ENCODE data around the gene PRDM15. TPM values are rescaled to one million over a fixed set of nuclear protein-coding genes. Genes with fewer than 3 reads are reported as not detected.

Gene PRDM15
- total RNA-seq, 2 experiments from 2014 or later: 19.7 to 30.2 TPM

DNA sequence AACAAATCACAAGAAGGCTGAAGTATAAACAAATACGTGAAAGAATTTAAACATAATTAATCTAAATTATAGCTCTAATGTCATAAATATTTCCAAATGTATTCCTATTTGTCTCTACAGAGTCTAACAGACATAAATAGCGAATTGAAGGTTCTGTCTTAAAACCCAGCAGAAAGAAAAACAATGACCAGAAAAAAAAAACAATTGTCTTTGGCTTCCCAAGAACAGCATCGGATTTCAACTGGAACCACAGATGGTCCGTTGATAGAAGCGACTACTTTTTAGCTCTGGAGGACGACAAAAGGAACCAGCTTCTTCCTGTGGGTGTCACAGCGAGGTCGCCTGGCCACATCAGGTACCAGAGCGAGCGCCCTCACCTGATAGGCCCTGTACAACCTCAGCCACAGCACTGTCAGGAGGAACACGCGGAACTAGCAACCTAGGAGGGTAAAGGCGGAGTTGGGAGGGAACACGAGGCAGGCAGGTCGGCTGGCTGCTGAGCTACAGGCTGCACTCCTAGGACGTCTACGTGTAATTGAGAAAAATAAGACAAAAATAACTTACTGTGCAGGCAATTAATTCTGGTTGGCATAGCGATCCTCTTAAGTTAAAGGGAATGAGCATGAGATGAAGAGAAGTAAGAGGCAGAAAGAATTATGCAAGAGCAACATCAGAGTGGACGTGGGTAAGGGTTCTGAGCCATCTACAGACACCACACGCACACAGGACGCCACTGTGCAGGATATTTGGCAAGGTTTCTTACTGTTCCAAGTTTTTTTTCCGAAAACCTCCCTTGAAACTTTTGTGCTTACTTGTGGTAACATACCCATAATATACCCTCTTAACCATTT, 16.7 kb upstream of the PRDM15 start:
- Histone ChIP-seq H4K20me1 (ENCODE audit: insufficient read depth, low read length) (no peaks in the 10 kb centered on the region), H3K27ac (ENCODE audit: low read depth, low read length, poor library complexity, severe bottlenecking) (no peak overlapping the region), H2AFZ (ENCODE audit: low read length) (no peak overlapping the region), H3K4me2 (ENCODE audit: low read length) (no peak overlapping the region), H3K79me2 (ENCODE audit: insufficient read depth, low read depth, low read length) (no peaks in the 10 kb centered on the region), H3K9me2 (ENCODE audit: insufficient read depth, low read length) (no peaks in the 10 kb centered on the region), H3K9me3 (ENCODE audit: low read length) (no peaks in the 10 kb centered on the region), H3K36me3 (ENCODE audit: insufficient read depth, low read length) (no peaks in the 10 kb centered on the region), H3K4me3 (ENCODE audit: low read depth, low read length, poor library complexity, severe bottlenecking) (no peak overlapping the region), H3K4me1 (ENCODE audit: insufficient read depth, low read length, poor library complexity, severe bottlenecking) (peaks cover 22% of the 10 kb centered on the region)
- peak; percentile 46 for DNase-seq (ENCODE audit: low spot score)
- ChIA-PET CTCF (ENCODE audit: unreplicated experiment) (interaction anchor here (0.7 kb wide), 1 partner anchor 641 kb away, joined by 4 read pairs; no protein-coding TSS in a partner anchor), POLR2A (interaction anchor here (0.9 to 1.2 kb wide), 4 partner anchors 10 to 58 kb away, joined by 3 to 6 read pairs (median 4); no protein-coding TSS in a partner anchor)
- BruUV-seq (replicated peaks): no TSS peak
- no peak for TF ChIP-seq EZH2phosphoT487 (IDR thresholded peaks at IDR 0.05; ENCODE audit: borderline replicate concordance, low read depth, low read length)
- TF ChIP-seq CTCF (conservative IDR thresholded peaks at IDR 0.05; ENCODE audit: low read length): peak; percentile 53
- intact Hi-C loops (cut with micrococcal nuclease; ENCODE audit: unreplicated experiment): no loop called here

DNA sequence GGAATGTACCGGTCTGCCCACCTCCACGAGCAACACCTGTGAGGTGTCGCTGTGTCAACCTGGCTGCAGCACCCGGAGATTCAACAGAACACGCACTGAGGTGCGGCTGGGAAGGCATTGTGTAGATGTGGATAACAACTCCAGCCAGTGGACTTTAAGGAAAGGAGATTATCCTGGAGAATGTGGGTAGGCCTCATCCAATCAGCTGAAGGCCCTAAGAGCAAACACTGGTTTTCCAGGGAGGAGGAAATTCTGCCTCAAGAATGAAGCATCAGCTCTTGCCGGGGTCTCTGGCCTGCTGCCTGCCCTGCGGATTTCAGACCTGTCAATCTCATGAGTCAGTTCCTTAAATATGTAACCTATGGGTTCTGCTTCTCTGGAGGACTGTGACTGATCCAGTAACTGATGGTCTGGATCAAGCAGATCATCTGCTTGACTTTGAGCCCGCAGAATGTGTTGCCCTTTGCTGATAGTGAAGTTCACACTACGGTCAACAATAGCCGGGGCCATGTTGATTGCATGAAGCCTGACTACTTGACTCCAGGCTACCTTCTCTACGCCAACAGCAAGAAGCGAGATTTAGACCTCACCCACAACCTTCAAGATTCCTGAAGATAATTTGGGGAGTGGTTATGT, 15.9 kb upstream of the PRDM15 start:
- TF ChIP-seq EZH2phosphoT487 (IDR thresholded peaks at IDR 0.05; ENCODE audit: borderline replicate concordance, low read depth, low read length) (no peak), CTCF (conservative IDR thresholded peaks at IDR 0.05; ENCODE audit: low read length) (no peak)
- H3K27ac ChIP-seq (ENCODE audit: low read depth, low read length, poor library complexity, severe bottlenecking): no peak overlapping the region
- H3K79me2 ChIP-seq (ENCODE audit: insufficient read depth, low read depth, low read length): no peaks in the 10 kb centered on the region
- H2AFZ ChIP-seq (ENCODE audit: low read length): no peak overlapping the region
- no peak overlapping the region for H3K4me2 ChIP-seq (ENCODE audit: low read length)
- POLR2A ChIA-PET: interaction anchor here (0.9 to 1.1 kb wide), 2 partner anchors 9 to 15 kb away, joined by 3 to 6 read pairs; no protein-coding TSS in a partner anchor
- H4K20me1 ChIP-seq (ENCODE audit: insufficient read depth, low read length): no peaks in the 10 kb centered on the region
- intact Hi-C loops (cut with micrococcal nuclease; ENCODE audit: unreplicated experiment): no loop called here
- no peaks in the 10 kb centered on the region for H3K36me3 ChIP-seq (ENCODE audit: insufficient read depth, low read length)
- peaks cover 22% of the 10 kb centered on the region for H3K4me1 ChIP-seq (ENCODE audit: insufficient read depth, low read length, poor library complexity, severe bottlenecking)
- CTCF ChIA-PET (ENCODE audit: unreplicated experiment): interaction anchor here (0.7 kb wide), 1 partner anchor 642 kb away, joined by 4 read pairs; no protein-coding TSS in a partner anchor
- BruUV-seq (replicated peaks): no TSS peak
- no peak overlapping the region for H3K4me3 ChIP-seq (ENCODE audit: low read depth, low read length, poor library complexity, severe bottlenecking)
- DNase-seq (ENCODE audit: low spot score): no peak
- H3K9me2 ChIP-seq (ENCODE audit: insufficient read depth, low read length): no peaks in the 10 kb centered on the region
- no peaks in the 10 kb centered on the region for H3K9me3 ChIP-seq (ENCODE audit: low read length)
